HepG2 (cell line): Measurements from ENCODE around the gene CFAP43. TPM values are rescaled to one million over a fixed set of nuclear protein-coding genes. Genes with fewer than 3 reads are reported as not detected.
A peak's percentile ranks its signal among the peaks of the same experiment; 100 is the strongest.

Experiments
- ATAC-seq: fragments of 200-7000 bp; cut with Tn5 transposase; 3 replicates; pipeline ENCODE4 v1.9.1; 2020; ENCODE audit warnings: mild to moderate bottlenecking, moderate library complexity
- BruUV-seq: library from RNA; stranded (reverse); fragments of 400-500 nt; replicated peaks from 2 replicates; lab custom pipeline; 2021; lab: Mats Ljungman, UMichigan
- CTCF ChIA-PET: fragments of 300-600 bp; formaldehyde crosslinking; extraction: SDS; loops from one replicate; lab custom pipeline; 2021; ENCODE audit warnings: low total read pairs, inconsistent platforms, low intra/inter-chr PET ratio; lab: Yijun Ruan, JAX
- POLR2A ChIA-PET: fragments of 350-600 bp; sonication (Branson Sonifier 250); formaldehyde crosslinking; loops from one replicate; lab custom pipeline; 2020; ENCODE audit warnings: antibody characterized with exemption, inconsistent platforms; lab: Yijun Ruan, JAX
- DNase-seq: peaks from one replicate; pipeline ENCODE4 v3.0.0-alpha.2; 2015; ENCODE audit warnings: low spot score
- FAIRE-seq: peaks from 3 replicates; lab custom pipeline; 2011; peaks lifted over from hg19 to GRCh38; lab: Jason Lieb, UNC
- H2AFZ ChIP-seq: one replicate; pipeline ENCODE4 v1.6.1; 2011; ENCODE audit warnings: low read length, inconsistent platforms
- H3K27ac ChIP-seq: fragments of 300-600 bp; 3 replicates; pipeline ENCODE4 v1.8.0; 2011; ENCODE audit warnings: mixed run types, mild to moderate bottlenecking, mixed read lengths, low read length, inconsistent platforms; ENCODE audit not compliant: insufficient read depth; ENCODE audit errors: extremely low read length
- H3K27me3 ChIP-seq, 2 experiments: fragments of 200-600 bp in 1 of 2; 2 replicates in 1 of 2; 3 replicates in 1 of 2; pipeline versions ENCODE4 v1.6.0 to v1.8.0; 2011; ENCODE audit warnings: low read length in 2 of 2, mild to moderate bottlenecking in 2 of 2, moderate library complexity in 2 of 2, inconsistent platforms in 1 of 2; ENCODE audit not compliant: insufficient read depth in 2 of 2, control insufficient read depth in 1 of 2
- H3K36me3 ChIP-seq, 2 experiments: fragments of 200-600 bp in 1 of 2; replicated peaks in 1 of 2; 2 replicates in 1 of 2; 3 replicates in 1 of 2; pipeline versions ENCODE4 v1.5.1 to v1.8.0; 2011; ENCODE audit warnings: low read length in 2 of 2, inconsistent platforms in 1 of 2; ENCODE audit not compliant: insufficient read depth in 2 of 2, control insufficient read depth in 1 of 2
- H3K4me1 ChIP-seq: 2 replicates; pipeline ENCODE4 v1.5.1; 2012; ENCODE audit warnings: low read length, inconsistent platforms; ENCODE audit not compliant: insufficient read depth
- H3K4me2 ChIP-seq: 2 replicates; pipeline ENCODE4 v1.6.0; 2011; ENCODE audit warnings: low read depth, low read length, inconsistent platforms
- H3K4me3 ChIP-seq, 3 experiments: fragments of 200-600 bp in 1 of 3; sonication (generic), shearing (Covaris generic) in 1 of 3; replicated peaks in 1 of 3; 2 replicates each; pipeline ENCODE4 v1.5.1; 2011 to 2016; ENCODE audit warnings: low read length in 3 of 3, inconsistent platforms in 2 of 3, low read depth in 2 of 3, mild to moderate bottlenecking in 2 of 3, control low read depth in 1 of 3, mixed read lengths in 1 of 3; ENCODE audit not compliant: insufficient read depth in 1 of 3
- H3K79me2 ChIP-seq: one replicate; pipeline ENCODE4 v1.6.1; 2011; ENCODE audit warnings: low read length, inconsistent platforms; ENCODE audit not compliant: insufficient read depth
- H3K9ac ChIP-seq: 2 replicates; pipeline ENCODE4 v1.6.0; 2011; ENCODE audit warnings: mild to moderate bottlenecking, low read depth, low read length, inconsistent platforms; ENCODE audit not compliant: insufficient read depth
- H3K9me3 ChIP-seq: 2 replicates; pipeline ENCODE4 v1.5.1; 2012; ENCODE audit warnings: mild to moderate bottlenecking, low read length
- H4K20me1 ChIP-seq: 2 replicates; pipeline ENCODE4 v1.6.0; 2011; ENCODE audit warnings: inconsistent platforms, mild to moderate bottlenecking, low read length, moderate library complexity; ENCODE audit not compliant: insufficient read depth
- HNRNPK ChIP-seq: fragments of 200-400 bp; formaldehyde crosslinking; IDR thresholded peaks from 2 replicates; pipeline ENCODE4 v1.6.1; 2018; ENCODE audit warnings: low read length, low read depth, moderate library complexity, mild to moderate bottlenecking; ENCODE audit not compliant: poor library complexity, severe bottlenecking
- IKZF1 ChIP-seq: fragments of 450-650 bp; IDR thresholded peaks from 2 replicates; pipeline ENCODE4 v1.7.1; 2016
- NFKBIZ ChIP-seq: IDR thresholded peaks from 2 replicates; pipeline ENCODE4 v1.6.1; 2018; ENCODE audit warnings: missing genetic modification reagents, missing compliant biosample characterization
- PTBP1 ChIP-seq: fragments of 200-400 bp; formaldehyde crosslinking; IDR thresholded peaks from 2 replicates; pipeline ENCODE4 v1.6.1; 2018; ENCODE audit warnings: low read length, low read depth; ENCODE audit not compliant: poor library complexity, severe bottlenecking
- SIN3A ChIP-seq: IDR thresholded peaks from 2 replicates; pipeline ENCODE4 v1.6.1; 2011; ENCODE audit warnings: low read depth, mild to moderate bottlenecking, control low read depth, low read length, borderline replicate concordance
- TBX2 ChIP-seq: sonication (generic); formaldehyde crosslinking; IDR thresholded peaks from 2 replicates; pipeline ENCODE4 v1.5.0; 2020; ENCODE audit warnings: missing genetic modification reagents, mild to moderate bottlenecking, borderline replicate concordance
- XBP1 ChIP-seq: sonication (generic); formaldehyde crosslinking; IDR thresholded peaks from 2 replicates; pipeline ENCODE4 v1.5.0; 2020; ENCODE audit warnings: missing genetic modification reagents
- ZBTB42 ChIP-seq: sonication (generic); formaldehyde crosslinking; IDR thresholded peaks from 2 replicates; pipeline ENCODE4 v1.5.0; 2020; ENCODE audit warnings: mild to moderate bottlenecking, missing genetic modification reagents
- ZC3H13 ChIP-seq: sonication (generic); formaldehyde crosslinking; IDR thresholded peaks from 2 replicates; pipeline ENCODE4 v1.8.1; 2023; ENCODE audit warnings: mild to moderate bottlenecking, missing genetic modification reagents, moderate library complexity
- ZEB1 ChIP-seq: IDR thresholded peaks from 2 replicates; pipeline ENCODE4 v1.6.1; 2012; ENCODE audit warnings: mild to moderate bottlenecking, low read depth, inconsistent platforms; ENCODE audit not compliant: insufficient replicate concordance
- ZNF326 ChIP-seq: sonication (generic); formaldehyde crosslinking; IDR thresholded peaks from 2 replicates; pipeline ENCODE4 v1.4.0; 2020; ENCODE audit warnings: missing genetic modification reagents, borderline replicate concordance
- ZNF343 ChIP-seq: sonication (generic); formaldehyde crosslinking; IDR thresholded peaks from 2 replicates; pipeline ENCODE4 v1.4.0; 2020; ENCODE audit warnings: mild to moderate bottlenecking, missing genetic modification reagents
- ZNF501 ChIP-seq: sonication (generic); formaldehyde crosslinking; IDR thresholded peaks from 2 replicates; pipeline ENCODE4 v1.5.1; 2020; ENCODE audit warnings: mild to moderate bottlenecking, moderate library complexity, missing genetic modification reagents
- ZNF589 ChIP-seq: sonication (generic); formaldehyde crosslinking; conservative IDR thresholded peaks from 2 replicates; pipeline ENCODE4 v1.8.0; 2022; ENCODE audit warnings: mild to moderate bottlenecking, moderate library complexity, missing genetic modification reagents
- ZNF746 ChIP-seq: sonication (generic); formaldehyde crosslinking; IDR thresholded peaks from 2 replicates; pipeline ENCODE4 v1.8.0; 2022; ENCODE audit warnings: mild to moderate bottlenecking, missing genetic modification reagents
- ZNF839 ChIP-seq: sonication (generic); formaldehyde crosslinking; IDR thresholded peaks from 2 replicates; pipeline ENCODE4 v1.4.0; 2020; ENCODE audit warnings: missing genetic modification reagents, mild to moderate bottlenecking, borderline replicate concordance
- ZNF879 ChIP-seq: sonication (generic); formaldehyde crosslinking; IDR thresholded peaks from 2 replicates; pipeline ENCODE4 v1.8.1; 2023; ENCODE audit warnings: missing genetic modification reagents
- WGBS: methylation state at CpG from one replicate; pipeline ENCODE4 v1.1.6; 2017; ENCODE audit warnings: low lambda C conversion rate; 5-methylcytosine and 5-hydroxymethylcytosine counted together
- in situ Hi-C: cut with HindIII; loops from 2 replicates; pipeline ENCODE4 v1.10.0; 2017; ENCODE audit warnings: low pct_unique_long_range_greater_than_20kb; ENCODE audit not compliant: extremely low pct_ligation_motif_present
- intact Hi-C: fragments of 100-400 bp; cut with micrococcal nuclease; formaldehyde crosslinking; loops from one replicate; pipeline ENCODE4 v1.10.0; 2022; ENCODE audit not compliant: unreplicated experiment
- polyA plus RNA-seq, 8 experiments: library from polyadenylated mRNA; depleted of rRNA in 3 of 8; stranded (reverse) in 7 of 8; unstranded in 1 of 8; fragments of >200 nt; fragmentation: Illumina TruSeq in 4 of 8; extraction: Trizol in 4 of 8; gene quantifications; 2 replicates each; pipeline versions ENCODE4 v1.2.1 to v1.2.3, GENCODE V29; 2011 to 2016; ENCODE audit warnings: low read depth in 4 of 8, missing spikeins in 1 of 8, mixed read lengths in 1 of 8; ENCODE audit not compliant: insufficient read depth in 1 of 8
- total RNA-seq, 5 experiments: library from RNA; depleted of rRNA; stranded (reverse); fragments of >200 nt; fragmentation: Illumina TruSeq; extraction: Trizol; gene quantifications; 2 replicates each; pipeline ENCODE4 v1.2.3, GENCODE V29; 2016; ENCODE audit warnings: low read depth in 1 of 5
- TF ChIP-seq, protein P1 (sequence below): sonication (generic); formaldehyde crosslinking; IDR thresholded peaks from 2 replicates; pipeline ENCODE4 v1.8.1; 2023; ENCODE audit warnings: mild to moderate bottlenecking, missing genetic modification reagents, borderline replicate concordance

Gene CFAP43
- total and polyA plus RNA-seq, 2 of the 13 experiments (the other 11 are each of a cell fraction or from before 2014, with no cell fraction given): 0.24 to 0.38 TPM

DNA sequence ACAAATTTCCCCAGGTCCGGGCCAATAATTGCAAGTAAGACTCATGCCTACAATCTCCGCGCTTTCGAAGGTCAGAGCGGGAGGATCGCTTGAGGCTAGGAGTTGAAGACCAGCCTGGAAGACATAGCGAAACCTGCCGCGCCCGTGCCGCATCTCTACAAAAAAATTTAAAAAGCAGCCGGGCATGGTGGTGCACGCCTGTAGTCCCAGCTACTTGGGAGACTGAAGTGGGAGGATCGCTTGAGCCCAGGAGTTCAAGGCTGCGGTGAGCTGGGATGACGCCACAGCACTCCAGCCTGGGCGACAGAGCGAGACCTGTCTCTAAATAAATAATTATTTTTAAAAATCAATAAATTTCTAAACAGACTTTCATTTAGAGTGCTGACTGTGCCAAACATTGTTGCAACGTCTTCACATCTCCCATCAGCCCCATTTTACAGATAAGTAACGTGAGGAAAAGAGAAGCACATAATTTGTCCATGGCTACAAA lies 494 bp upstream of the CFAP43 start (continued):
- TF ChIP-seq ZNF746 (CRISPR knock-in tag): 0 out of 2 replicates have a peak, but pooled peaks have one; percentile 5
- peak; percentile 58; the same call in 1 of the 2 replicates for TF ChIP-seq ZNF501 (CRISPR knock-in tag)
- no peak for TF ChIP-seq TBX2 (CRISPR knock-in tag)
- no peak for TF ChIP-seq ZC3H13 (CRISPR knock-in tag)
- peak; percentile 36 for TF ChIP-seq ZEB1
- no peak for TF ChIP-seq XBP1 (CRISPR knock-in tag)

GRCh38 chr10:104230490-104230889 lies 1.7 kb downstream of the CFAP43 start:
- DNase-seq: no peak
- ATAC-seq: no peak
- no peak overlapping the region for H2AFZ ChIP-seq
- H3K4me3 ChIP-seq: no peak overlapping the region
- BruUV-seq: no TSS peak
- H3K9me3 ChIP-seq: peaks cover 7% of the 10 kb centered on the region
- 74% methylated on average over 4 of the region's 4 CpGs for WGBS
- TF ChIP-seq NFKBIZ (CRISPR knock-in tag) (no peak), ZBTB42 (CRISPR knock-in tag) (no peak), SIN3A (no peak), ZNF879 (CRISPR knock-in tag) (no peak), ZNF839 (no peak), ZNF343 (no peak), IKZF1 (no peak), HNRNPK (no peak), ZNF326 (CRISPR knock-in tag) (no peak), PTBP1 (no peak), ZNF589 (CRISPR knock-in tag) (no peak)
- TF ChIP-seq, protein P1, sequence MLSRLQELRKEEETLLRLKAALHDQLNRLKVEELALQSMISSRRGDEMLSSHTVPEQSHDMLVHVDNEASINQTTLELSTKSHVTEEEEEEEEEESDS (CRISPR knock-in tag): no peak
- TF ChIP-seq, all 625 proteins: peak for 0
- H3K4me1 ChIP-seq: peaks cover 21% of the 10 kb centered on the region
- ChIA-PET CTCF (no interaction called here), POLR2A (interaction anchor here (3.7 kb wide), 1 partner anchor 24 kb away, joined by 59 read pairs; the partner anchor contains the start of gene GSTO1)
- H3K79me2 ChIP-seq: no peaks in the 10 kb centered on the region
- no peaks in the 10 kb centered on the region for H4K20me1 ChIP-seq
- FAIRE-seq: no peak
- no peak overlapping the region for H3K27ac ChIP-seq
- no peak overlapping the region for H3K4me2 ChIP-seq
- intact Hi-C loops (no loop called here), in situ Hi-C loops (no loop called here)
- no peak overlapping the region for H3K9ac ChIP-seq
- H3K36me3 ChIP-seq: no peaks in the 10 kb centered on the region
- no peaks in the 10 kb centered on the region; a peak in 1 of 5 replicates for H3K27me3 ChIP-seq
